ENCODE measurements around the gene EYS.

The EYS gene

GRCh38 chr6:65416621-65417020 is 290.4 kb downstream of the EYS start:
- Histone ChIP-seq H3K27ac (ENCODE audit: low read depth, low read length) (no peak overlapping the region), H3K9me2 (replicated peaks; ENCODE audit: control insufficient read depth, low read length) (no peaks in the 10 kb centered on the region), H3F3A (ENCODE audit: control insufficient read depth, insufficient read depth) (no peaks in the 10 kb centered on the region), H3K4me3 (ENCODE audit: low read length) (no peak overlapping the region), H3K9me3 (ENCODE audit: control insufficient read depth, insufficient read depth, low read length) (no peaks in the 10 kb centered on the region), H3K36me3 (ENCODE audit: control insufficient read depth, low read length) (no peaks in the 10 kb centered on the region), H4K20me1 (ENCODE audit: control insufficient read depth, insufficient read depth, low read depth, low read length) (no peaks in the 10 kb centered on the region), H3K4me2 (ENCODE audit: low read length) (no peak overlapping the region), H3K27me3 (ENCODE audit: control insufficient read depth, low read length) (no peaks in the 10 kb centered on the region), H3K4me1 (ENCODE audit: control insufficient read depth, low read length) (no peaks in the 10 kb centered on the region), H3K79me2 (ENCODE audit: control insufficient read depth, low read length) (no peaks in the 10 kb centered on the region)
- TF ChIP-seq, protein P1, sequence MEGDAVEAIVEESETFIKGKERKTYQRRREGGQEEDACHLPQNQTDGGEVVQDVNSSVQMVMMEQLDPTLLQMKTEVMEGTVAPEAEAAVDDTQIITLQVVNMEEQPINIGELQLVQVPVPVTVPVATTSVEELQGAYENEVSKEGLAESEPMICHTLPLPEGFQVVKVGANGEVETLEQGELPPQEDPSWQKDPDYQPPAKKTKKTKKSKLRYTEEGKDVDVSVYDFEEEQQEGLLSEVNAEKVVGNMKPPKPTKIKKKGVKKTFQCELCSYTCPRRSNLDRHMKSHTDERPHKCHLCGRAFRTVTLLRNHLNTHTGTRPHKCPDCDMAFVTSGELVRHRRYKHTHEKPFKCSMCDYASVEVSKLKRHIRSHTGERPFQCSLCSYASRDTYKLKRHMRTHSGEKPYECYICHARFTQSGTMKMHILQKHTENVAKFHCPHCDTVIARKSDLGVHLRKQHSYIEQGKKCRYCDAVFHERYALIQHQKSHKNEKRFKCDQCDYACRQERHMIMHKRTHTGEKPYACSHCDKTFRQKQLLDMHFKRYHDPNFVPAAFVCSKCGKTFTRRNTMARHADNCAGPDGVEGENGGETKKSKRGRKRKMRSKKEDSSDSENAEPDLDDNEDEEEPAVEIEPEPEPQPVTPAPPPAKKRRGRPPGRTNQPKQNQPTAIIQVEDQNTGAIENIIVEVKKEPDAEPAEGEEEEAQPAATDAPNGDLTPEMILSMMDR (IDR thresholded peaks at IDR 0.05; ENCODE audit: low read depth, low read length, poor library complexity, severe bottlenecking) = no peak
- no peak for TF ChIP-seq EZH2phosphoT487 (IDR thresholded peaks at IDR 0.05; ENCODE audit: borderline replicate concordance, low read length)

DNA sequence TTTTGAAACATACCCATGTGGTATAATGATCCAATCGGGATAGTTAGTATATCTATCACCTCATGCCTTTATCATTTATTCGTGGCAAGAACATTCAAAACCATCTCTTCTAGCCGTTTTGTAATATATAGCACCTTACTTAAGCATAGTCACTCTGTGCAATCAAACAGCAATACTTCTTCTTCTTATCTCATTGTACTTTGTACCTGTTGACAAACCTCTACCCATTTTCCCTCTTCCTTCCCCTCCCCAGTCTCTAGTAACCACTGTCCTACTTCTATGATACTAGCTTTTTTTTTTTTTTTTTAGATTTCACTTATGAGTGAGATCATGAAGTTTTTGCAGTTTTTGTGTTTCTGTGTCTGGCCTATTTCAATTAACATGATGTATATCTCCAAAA is 296.7 kb downstream of the EYS start:
- H3K4me2 ChIP-seq (ENCODE audit: low read length) = no peak overlapping the region
- H3K9me2 ChIP-seq (replicated peaks; ENCODE audit: control insufficient read depth, low read length) = no peaks in the 10 kb centered on the region
- TF ChIP-seq, protein P1 (IDR thresholded peaks at IDR 0.05; ENCODE audit: low read depth, low read length, poor library complexity, severe bottlenecking) = no peak
- no peaks in the 10 kb centered on the region for H4K20me1 ChIP-seq (ENCODE audit: control insufficient read depth, insufficient read depth, low read depth, low read length)
- H3K27ac ChIP-seq (ENCODE audit: low read depth, low read length) = no peak overlapping the region
- no peaks in the 10 kb centered on the region for H3F3A ChIP-seq (ENCODE audit: control insufficient read depth, insufficient read depth)
- H3K79me2 ChIP-seq (ENCODE audit: control insufficient read depth, low read length) = no peaks in the 10 kb centered on the region
- H3K9me3 ChIP-seq (ENCODE audit: control insufficient read depth, insufficient read depth, low read length) = no peaks in the 10 kb centered on the region
- no peak overlapping the region for H3K4me3 ChIP-seq (ENCODE audit: low read length)
- H3K36me3 ChIP-seq (ENCODE audit: control insufficient read depth, low read length) = no peaks in the 10 kb centered on the region
- H3K27me3 ChIP-seq (ENCODE audit: control insufficient read depth, low read length) = no peaks in the 10 kb centered on the region
- H3K4me1 ChIP-seq (ENCODE audit: control insufficient read depth, low read length) = no peaks in the 10 kb centered on the region

GRCh38 chr6:65402564-65402963 is 304.5 kb downstream of the EYS start:
- Histone ChIP-seq H4K20me1 (ENCODE audit: control insufficient read depth, insufficient read depth, low read depth, low read length) (no peaks in the 10 kb centered on the region), H3K4me2 (ENCODE audit: low read length) (no peak overlapping the region), H3K27me3 (ENCODE audit: control insufficient read depth, low read length) (no peaks in the 10 kb centered on the region), H3K36me3 (ENCODE audit: control insufficient read depth, low read length) (no peaks in the 10 kb centered on the region), H3K79me2 (ENCODE audit: control insufficient read depth, low read length) (no peaks in the 10 kb centered on the region), H3K9me3 (ENCODE audit: control insufficient read depth, insufficient read depth, low read length) (no peaks in the 10 kb centered on the region), H3K27ac (ENCODE audit: low read depth, low read length) (no peak overlapping the region), H3K9me2 (replicated peaks; ENCODE audit: control insufficient read depth, low read length) (no peaks in the 10 kb centered on the region), H3F3A (ENCODE audit: control insufficient read depth, insufficient read depth) (no peaks in the 10 kb centered on the region), H3K4me3 (ENCODE audit: low read length) (no peak overlapping the region), H3K4me1 (ENCODE audit: control insufficient read depth, low read length) (no peaks in the 10 kb centered on the region)
- TF ChIP-seq, protein P1 (IDR thresholded peaks at IDR 0.05; ENCODE audit: low read depth, low read length, poor library complexity, severe bottlenecking) = no peak
- TF ChIP-seq EZH2phosphoT487 (IDR thresholded peaks at IDR 0.05; ENCODE audit: borderline replicate concordance, low read length) = no peak
